ENCODE measurements around the gene OR6C70.
"Not testable (repeated sequence)": the region's sequence is repeated elsewhere in the genome, so short reads cannot be mapped to it uniquely, and the experiment has no call there.

Gene OR6C70

GRCh38 chr12:55470088-55470829, at the start of gene OR6C70:
TSS of gene OR6C70 (minus strand) at chr12:55470138. CDS start at chr12:55470138, 0 bp downstream.
- DNase-seq (ENCODE audit: low read depth, low spot score), result no peak

- no peak for DNase-seq (ENCODE audit: low read depth, low spot score)
Observed at GRCh38 chr12:55516391-55516790, 46.5 kb upstream of the OR6C70 start.

GRCh38 chr12:55515696-55516095, 45.8 kb upstream of the OR6C70 start:
- DNase-seq (ENCODE audit: low read depth, low spot score), result no peak

- no peak for DNase-seq (ENCODE audit: low read depth, low spot score)
Observed at GRCh38 chr12:55501601-55502000, 31.7 kb upstream of the OR6C70 start.

GRCh38 chr12:55499810-55500252, 29.9 kb upstream of the OR6C70 start:
- no peak for DNase-seq (ENCODE audit: low read depth, low spot score)

- DNase-seq (ENCODE audit: low read depth, low spot score), result no peak
Observed at GRCh38 chr12:55499231-55499630, 29.3 kb upstream of the OR6C70 start.

- no peak for DNase-seq (ENCODE audit: low read depth, low spot score)
Observed at GRCh38 chr12:55495490-55495889, 25.6 kb upstream of the OR6C70 start.

- no peak for DNase-seq (ENCODE audit: low read depth, low spot score)
Observed at GRCh38 chr12:55492078-55492477, 22.1 kb upstream of the OR6C70 start, which contains the start of gene OR6C68. TSS of gene OR6C68 (plus strand) at chr12:55492378. CDS start at chr12:55492378, 0 bp downstream.

- not testable (repeated sequence) for DNase-seq (ENCODE audit: low read depth, low spot score)
Observed at GRCh38 chr12:55484284-55484683, 14.3 kb upstream of the OR6C70 start.

GRCh38 chr12:55479136-55479535, 9.2 kb upstream of the OR6C70 start:
- not testable (repeated sequence) for DNase-seq (ENCODE audit: low read depth, low spot score)

- DNase-seq (ENCODE audit: low read depth, low spot score), result no peak
Observed at GRCh38 chr12:55472264-55472663, 2.3 kb upstream of the OR6C70 start.

- no peak for DNase-seq (ENCODE audit: low read depth, low spot score)
Observed at GRCh38 chr12:55469291-55469690, 647 bp downstream of the OR6C70 start.

GRCh38 chr12:55467836-55468235, 2.1 kb downstream of the OR6C70 start:
- no peak for DNase-seq (ENCODE audit: low read depth, low spot score)

- not testable (repeated sequence) for DNase-seq (ENCODE audit: low read depth, low spot score)
Observed at GRCh38 chr12:55464926-55465325, 5.0 kb downstream of the OR6C70 start.

- DNase-seq (ENCODE audit: low read depth, low spot score), result no peak
Observed at GRCh38 chr12:55448825-55449224, 21.1 kb downstream of the OR6C70 start.

- no peak for DNase-seq (ENCODE audit: low read depth, low spot score)
Observed at GRCh38 chr12:55446326-55446725, 23.6 kb downstream of the OR6C70 start.

GRCh38 chr12:55445357-55445756, 24.6 kb downstream of the OR6C70 start:
- DNase-seq (ENCODE audit: low read depth, low spot score), result no peak

- DNase-seq (ENCODE audit: low read depth, low spot score), result no peak
Observed at GRCh38 chr12:55443776-55444175, 26.2 kb downstream of the OR6C70 start, which contains the start of gene OR6C2. TSS of gene OR6C2 (plus strand) at chr12:55444076. CDS start at chr12:55452214, 8,138 bp downstream.

- DNase-seq (ENCODE audit: low read depth, low spot score), result not testable (repeated sequence)
Observed at GRCh38 chr12:55441233-55441632, 28.7 kb downstream of the OR6C70 start.

GRCh38 chr12:55428331-55429243, 41.4 kb downstream of the OR6C70 start:
- no peak for DNase-seq (ENCODE audit: low read depth, low spot score)

- DNase-seq (ENCODE audit: low read depth, low spot score), result no peak
Observed at GRCh38 chr12:55425954-55426353, 44.0 kb downstream of the OR6C70 start, which contains the start of gene OR6C76. TSS of gene OR6C76 (plus strand) at chr12:55426254. CDS start at chr12:55426254, 0 bp downstream.

GRCh38 chr12:55420307-55420962, 49.5 kb downstream of the OR6C70 start:
- no peak for DNase-seq (ENCODE audit: low read depth, low spot score)

Data from brain pericyte (primary cell).